ENCODE data around the gene STK33.

Gene STK33

GRCh38 chr11:8362491-8362890 is 231.5 kb downstream of the STK33 start:
- TF ChIP-seq, protein P1, sequence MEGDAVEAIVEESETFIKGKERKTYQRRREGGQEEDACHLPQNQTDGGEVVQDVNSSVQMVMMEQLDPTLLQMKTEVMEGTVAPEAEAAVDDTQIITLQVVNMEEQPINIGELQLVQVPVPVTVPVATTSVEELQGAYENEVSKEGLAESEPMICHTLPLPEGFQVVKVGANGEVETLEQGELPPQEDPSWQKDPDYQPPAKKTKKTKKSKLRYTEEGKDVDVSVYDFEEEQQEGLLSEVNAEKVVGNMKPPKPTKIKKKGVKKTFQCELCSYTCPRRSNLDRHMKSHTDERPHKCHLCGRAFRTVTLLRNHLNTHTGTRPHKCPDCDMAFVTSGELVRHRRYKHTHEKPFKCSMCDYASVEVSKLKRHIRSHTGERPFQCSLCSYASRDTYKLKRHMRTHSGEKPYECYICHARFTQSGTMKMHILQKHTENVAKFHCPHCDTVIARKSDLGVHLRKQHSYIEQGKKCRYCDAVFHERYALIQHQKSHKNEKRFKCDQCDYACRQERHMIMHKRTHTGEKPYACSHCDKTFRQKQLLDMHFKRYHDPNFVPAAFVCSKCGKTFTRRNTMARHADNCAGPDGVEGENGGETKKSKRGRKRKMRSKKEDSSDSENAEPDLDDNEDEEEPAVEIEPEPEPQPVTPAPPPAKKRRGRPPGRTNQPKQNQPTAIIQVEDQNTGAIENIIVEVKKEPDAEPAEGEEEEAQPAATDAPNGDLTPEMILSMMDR (IDR thresholded peaks at IDR 0.05) = no peak
- Histone ChIP-seq H3K27ac (no peak overlapping the region), H3K4me3 (no peak overlapping the region)
- DNase-seq (ENCODE audit: low spot score) = no peak

- TF ChIP-seq, protein P1 (IDR thresholded peaks at IDR 0.05) = no peak
- DNase-seq (ENCODE audit: low spot score) = no peak
- Histone ChIP-seq H3K27ac (no peak overlapping the region), H3K4me3 (no peak overlapping the region)
Measured at GRCh38 chr11:8361664-8362210, 232.3 kb downstream of the STK33 start.

- Histone ChIP-seq H3K27ac (no peak overlapping the region), H3K4me3 (no peak overlapping the region)
- TF ChIP-seq, protein P1 (IDR thresholded peaks at IDR 0.05) = no peak
- DNase-seq (ENCODE audit: low spot score) = no peak
Measured at GRCh38 chr11:8361206-8361605, 232.8 kb downstream of the STK33 start.

GRCh38 chr11:8360086-8360828 is 233.8 kb downstream of the STK33 start:
- Histone ChIP-seq H3K27ac (no peak overlapping the region), H3K4me3 (no peak overlapping the region)
- TF ChIP-seq, protein P1 (IDR thresholded peaks at IDR 0.05) = no peak
- no peak for DNase-seq (ENCODE audit: low spot score)

- TF ChIP-seq, protein P1 (IDR thresholded peaks at IDR 0.05) = no peak
- no peak for DNase-seq (ENCODE audit: low spot score)
- Histone ChIP-seq H3K27ac (no peak overlapping the region), H3K4me3 (no peak overlapping the region)
Measured at GRCh38 chr11:8359521-8359920, 234.5 kb downstream of the STK33 start.

GRCh38 chr11:8357891-8358566 is 236.0 kb downstream of the STK33 start:
- TF ChIP-seq, protein P1 (IDR thresholded peaks at IDR 0.05) = no peak
- no peak overlapping the region for H3K4me3 ChIP-seq
- no peak for DNase-seq (ENCODE audit: low spot score)
- H3K27ac ChIP-seq = no peak overlapping the region
